H9 (cell line): ENCODE results near the gene TGFBR2. TPM values are rescaled to one million over a fixed set of nuclear protein-coding genes. Genes with fewer than 3 reads are reported as not detected.

Experiments used
- DNase-seq: peaks from one replicate; pipeline ENCODE4 v3.0.0-alpha.2; 2017
- H2AFZ ChIP-seq: one replicate; pipeline ENCODE4 v1.6.1; 2013; ENCODE audit warnings: mild to moderate bottlenecking, low read length, control low read depth, moderate library complexity
- H2AK5ac ChIP-seq: 2 replicates; pipeline ENCODE4 v1.6.1; 2013; ENCODE audit warnings: low read length, control low read depth, mixed read lengths; ENCODE audit not compliant: insufficient read length
- H2BK120ac ChIP-seq: one replicate; pipeline ENCODE4 v1.6.1; 2013; ENCODE audit warnings: low read depth, mild to moderate bottlenecking, low read length, control low read depth, inconsistent platforms; ENCODE audit not compliant: poor library complexity, severe bottlenecking
- H2BK12ac ChIP-seq: 2 replicates; pipeline ENCODE4 v1.6.1; 2013; ENCODE audit warnings: low read length, control low read depth, mixed read lengths, low read depth; ENCODE audit not compliant: insufficient read length
- H2BK15ac ChIP-seq: 2 replicates; pipeline ENCODE4 v1.6.1; 2013; ENCODE audit warnings: low read depth, low read length, control low read depth
- H2BK20ac ChIP-seq: one replicate; pipeline ENCODE4 v1.6.1; 2013; ENCODE audit warnings: low read depth, mild to moderate bottlenecking, low read length, control low read depth, inconsistent platforms; ENCODE audit not compliant: poor library complexity, severe bottlenecking
- H2BK5ac ChIP-seq: 2 replicates; pipeline ENCODE4 v1.6.1; 2013; ENCODE audit warnings: low read length, control low read depth, mixed read lengths; ENCODE audit not compliant: insufficient read length
- H3K14ac ChIP-seq: 2 replicates; pipeline ENCODE4 v1.6.1; 2013; ENCODE audit warnings: low read length, control low read depth; ENCODE audit not compliant: insufficient read depth
- H3K18ac ChIP-seq: 2 replicates; pipeline ENCODE4 v1.6.1; 2013; ENCODE audit warnings: low read depth, mild to moderate bottlenecking, mixed read lengths, low read length, control low read depth; ENCODE audit not compliant: insufficient read length
- H3K23ac ChIP-seq: 2 replicates; pipeline ENCODE4 v1.6.1; 2013; ENCODE audit warnings: low read length, control low read depth, mixed read lengths, low read depth; ENCODE audit not compliant: insufficient read length
- H3K23me2 ChIP-seq: 2 replicates; pipeline ENCODE4 v1.6.1; 2013; ENCODE audit warnings: low read depth, mild to moderate bottlenecking, mixed read lengths, low read length, control low read depth; ENCODE audit not compliant: insufficient read length, poor library complexity, severe bottlenecking
- H3K27ac ChIP-seq: 2 replicates; pipeline ENCODE4 v1.5.1; 2013; ENCODE audit warnings: low read length, control low read depth, mixed read lengths, low read depth; ENCODE audit not compliant: insufficient read length
- H3K27me3 ChIP-seq: 2 replicates; pipeline ENCODE4 v1.6.1; 2013; ENCODE audit warnings: low read length, control low read depth, inconsistent platforms; ENCODE audit not compliant: insufficient read depth
- H3K4ac ChIP-seq: 2 replicates; pipeline ENCODE4 v1.6.1; 2013; ENCODE audit warnings: low read depth, mild to moderate bottlenecking, control low read depth, inconsistent platforms, low read length, moderate library complexity
- H3K4me1 ChIP-seq: 2 replicates; pipeline ENCODE4 v1.6.1; 2013; ENCODE audit warnings: low read length, control low read depth, inconsistent platforms; ENCODE audit not compliant: insufficient read depth
- H3K4me2 ChIP-seq: 2 replicates; pipeline ENCODE4 v1.6.1; 2013; ENCODE audit warnings: low read length, control low read depth, mixed read lengths; ENCODE audit not compliant: insufficient read length, insufficient read depth
- H3K56ac ChIP-seq: 2 replicates; pipeline ENCODE4 v1.6.1; 2013; ENCODE audit warnings: low read depth, mild to moderate bottlenecking, mixed read lengths, low read length, control low read depth; ENCODE audit not compliant: insufficient read length
- H3K79me1 ChIP-seq: 2 replicates; pipeline ENCODE4 v1.6.1; 2013; ENCODE audit warnings: low read depth, mild to moderate bottlenecking, moderate library complexity, low read length, control low read depth, inconsistent platforms; ENCODE audit not compliant: insufficient read depth, poor library complexity, severe bottlenecking
- H3K79me2 ChIP-seq: 2 replicates; pipeline ENCODE4 v1.6.1; 2013; ENCODE audit warnings: low read length, control low read depth, inconsistent platforms; ENCODE audit not compliant: insufficient read depth
- H3K9ac ChIP-seq: 2 replicates; pipeline ENCODE4 v1.6.1; 2013; ENCODE audit warnings: low read length, control low read depth, mixed read lengths; ENCODE audit not compliant: insufficient read length; ENCODE audit errors: extremely low read depth
- H3K9me3 ChIP-seq: one replicate; pipeline ENCODE4 v1.6.1; 2013; ENCODE audit warnings: low read depth, low read length, inconsistent platforms; ENCODE audit not compliant: control insufficient read depth
- H3T11ph ChIP-seq: one replicate; pipeline ENCODE4 v1.6.1; 2013; ENCODE audit warnings: mild to moderate bottlenecking, low read length, control low read depth, inconsistent platforms
- H4K20me1 ChIP-seq: one replicate; pipeline ENCODE4 v1.6.1; 2013; ENCODE audit not compliant: control insufficient read depth, insufficient read length, insufficient read depth
- H4K5ac ChIP-seq: 2 replicates; pipeline ENCODE4 v1.6.1; 2013; ENCODE audit warnings: low read depth, mild to moderate bottlenecking, mixed read lengths, low read length, control low read depth; ENCODE audit not compliant: insufficient read length
- H4K8ac ChIP-seq: replicated peaks from 2 replicates; pipeline ENCODE4 v1.6.1; 2013; ENCODE audit warnings: low read length, control low read depth, mixed read lengths, low read depth; ENCODE audit not compliant: insufficient read length
- H4K91ac ChIP-seq: 2 replicates; pipeline ENCODE4 v1.6.1; 2013; ENCODE audit warnings: low read depth, mild to moderate bottlenecking, moderate library complexity, mixed read lengths, low read length, control low read depth; ENCODE audit not compliant: insufficient read length
- H3K27ac Mint-ChIP-seq, 3 experiments: 2 replicates in 2 of 3; 3 replicates in 1 of 3; pipeline ENCODE4 v1.8.0; 2020 to 2021; ENCODE audit warnings: mixed read lengths in 3 of 3, mild to moderate bottlenecking in 1 of 3, moderate library complexity in 1 of 3
- H3K27me3 Mint-ChIP-seq: 2 replicates; pipeline ENCODE4 v1.8.0; 2021; ENCODE audit warnings: low read depth, mild to moderate bottlenecking, moderate library complexity, mixed read lengths
- H3K36me3 Mint-ChIP-seq, 3 experiments: 2 replicates in 2 of 3; 3 replicates in 1 of 3; pipeline ENCODE4 v1.8.0; 2020 to 2021; ENCODE audit warnings: low read depth in 3 of 3, mixed read lengths in 3 of 3; ENCODE audit not compliant: insufficient read depth in 1 of 3
- H3K4me1 Mint-ChIP-seq, 2 experiments: 2 replicates each; pipeline ENCODE4 v1.8.0; 2020; ENCODE audit warnings: mixed read lengths in 2 of 2
- H3K4me3 Mint-ChIP-seq, 2 experiments: 2 replicates in 1 of 2; 3 replicates in 1 of 2; pipeline ENCODE4 v1.8.0; 2020 to 2021; ENCODE audit warnings: mild to moderate bottlenecking in 2 of 2, mixed read lengths in 2 of 2, moderate library complexity in 1 of 2
- H3K9me3 Mint-ChIP-seq, 2 experiments: 2 replicates in 1 of 2; 3 replicates in 1 of 2; pipeline ENCODE4 v1.8.0; 2020; ENCODE audit warnings: mild to moderate bottlenecking in 2 of 2, mixed read lengths in 2 of 2, moderate library complexity in 1 of 2
- WGBS: extraction: QIAGEN DNeasy Blood & Tissue Kit; methylation state at CpG from one replicate; pipeline ENCODE4 v1.1.7; 2013; ENCODE audit warnings: missing lambda C conversion rate, low lambda C conversion rate, mixed read lengths; ENCODE audit not compliant: insufficient read length; ENCODE audit errors: extremely low coverage; 5-methylcytosine and 5-hydroxymethylcytosine counted together
- total RNA-seq: library from RNA; stranded (reverse); gene quantifications from 2 replicates; pipeline ENCODE4 v1.2.1, GENCODE V29; 2021
- TF ChIP-seq, protein P1 (sequence below): fragments of 200-600 bp; sonication (generic); conservative IDR thresholded peaks from 3 replicates; pipeline ENCODE4 v1.8.0; 2021; ENCODE audit warnings: antibody characterized with exemption, mild to moderate bottlenecking

The TGFBR2 gene
- total RNA-seq, 1 experiment from 2014 or later, result 10.6 TPM

DNA sequence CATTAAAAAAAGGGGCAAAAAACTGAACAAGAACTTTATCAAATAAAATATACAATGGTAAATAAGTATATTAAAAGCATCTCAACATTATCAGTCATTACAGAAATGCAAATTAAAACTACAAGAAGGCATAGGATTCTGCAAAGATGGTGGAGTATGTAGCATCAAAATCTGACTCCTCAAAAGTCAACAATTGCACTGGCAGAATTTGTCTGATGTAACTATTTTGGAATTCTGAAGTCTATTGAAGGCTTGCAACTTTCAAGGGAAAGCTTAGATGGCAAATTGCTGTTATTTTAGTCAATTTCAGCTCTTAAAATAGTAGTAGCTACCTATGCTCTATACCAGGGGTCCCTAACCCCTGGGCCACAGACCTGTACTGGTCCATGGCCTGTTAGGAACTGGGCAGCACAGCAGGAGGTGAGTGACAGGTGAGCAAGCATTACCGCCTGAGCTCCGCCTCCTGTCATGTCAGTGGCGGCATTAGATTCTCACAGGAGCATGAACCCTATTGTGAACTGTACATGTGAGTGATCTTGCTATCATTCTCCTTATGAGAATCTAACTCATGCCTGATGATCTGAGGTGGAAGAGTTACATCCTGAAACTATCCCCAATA lies 107.6 kb downstream of the TGFBR2 start:
- Histone ChIP-seq H2BK5ac (no peak overlapping the region), H4K8ac (no peak overlapping the region), H3K4me1 (no peaks in the 10 kb centered on the region), H3K27me3 (no peaks in the 10 kb centered on the region), H3K79me2 (no peaks in the 10 kb centered on the region), H2AK5ac (no peak overlapping the region), H2BK12ac (no peak overlapping the region), H3K79me1 (no peaks in the 10 kb centered on the region), H3K56ac (no peak overlapping the region), H2AFZ (no peak overlapping the region), H3T11ph (no peak overlapping the region), H3K14ac (no peak overlapping the region), H3K4me2 (no peak overlapping the region), H3K27ac (no peak overlapping the region), H3K23ac (no peak overlapping the region), H2BK120ac (no peak overlapping the region), H3K9ac (no peak overlapping the region), H3K23me2 (no peaks in the 10 kb centered on the region), H4K20me1 (no peaks in the 10 kb centered on the region), H4K91ac (no peak overlapping the region), H2BK20ac (no peak overlapping the region), H3K9me3 (no peaks in the 10 kb centered on the region), H3K4ac (no peak overlapping the region), H4K5ac (no peak overlapping the region), H2BK15ac (no peak overlapping the region), H3K18ac (no peak overlapping the region)
- no peak overlapping the region for H3K27ac Mint-ChIP-seq
- TF ChIP-seq, protein P1, sequence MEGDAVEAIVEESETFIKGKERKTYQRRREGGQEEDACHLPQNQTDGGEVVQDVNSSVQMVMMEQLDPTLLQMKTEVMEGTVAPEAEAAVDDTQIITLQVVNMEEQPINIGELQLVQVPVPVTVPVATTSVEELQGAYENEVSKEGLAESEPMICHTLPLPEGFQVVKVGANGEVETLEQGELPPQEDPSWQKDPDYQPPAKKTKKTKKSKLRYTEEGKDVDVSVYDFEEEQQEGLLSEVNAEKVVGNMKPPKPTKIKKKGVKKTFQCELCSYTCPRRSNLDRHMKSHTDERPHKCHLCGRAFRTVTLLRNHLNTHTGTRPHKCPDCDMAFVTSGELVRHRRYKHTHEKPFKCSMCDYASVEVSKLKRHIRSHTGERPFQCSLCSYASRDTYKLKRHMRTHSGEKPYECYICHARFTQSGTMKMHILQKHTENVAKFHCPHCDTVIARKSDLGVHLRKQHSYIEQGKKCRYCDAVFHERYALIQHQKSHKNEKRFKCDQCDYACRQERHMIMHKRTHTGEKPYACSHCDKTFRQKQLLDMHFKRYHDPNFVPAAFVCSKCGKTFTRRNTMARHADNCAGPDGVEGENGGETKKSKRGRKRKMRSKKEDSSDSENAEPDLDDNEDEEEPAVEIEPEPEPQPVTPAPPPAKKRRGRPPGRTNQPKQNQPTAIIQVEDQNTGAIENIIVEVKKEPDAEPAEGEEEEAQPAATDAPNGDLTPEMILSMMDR, result no peak
- H3K36me3 Mint-ChIP-seq, result peaks cover 0 to 6% (median 0%) of the 10 kb centered on the region in 3 experiments; a peak in 3 of 7 replicates
- no peak overlapping the region for H3K4me3 Mint-ChIP-seq
- peaks cover 7 to 8% of the 10 kb centered on the region in 2 experiments; a peak in 4 of 5 replicates for H3K9me3 Mint-ChIP-seq
- H3K27me3 Mint-ChIP-seq, result no peaks in the 10 kb centered on the region
- WGBS, result no CpG with 5 or more reads among the region's 3 CpGs
- H3K4me1 Mint-ChIP-seq, result peaks cover 4 to 9% of the 10 kb centered on the region in 2 experiments; a peak in 3 of 4 replicates
- no peak for DNase-seq
